HCT116 (cell line): Measurements from ENCODE around the gene UTS2R. TPM values are rescaled to one million over a fixed set of nuclear protein-coding genes. Genes with fewer than 3 reads are reported as not detected.

ENCODE experiments used
- ATAC-seq: fragments of 200-7000 bp; cut with Tn5 transposase; 2 replicates; pipeline ENCODE4 v1.9.1; 2020; ENCODE audit warnings: mild to moderate bottlenecking, moderate library complexity
- BruUV-seq: library from RNA; stranded (reverse); fragments of 400-500 nt; replicated peaks from 2 replicates; lab custom pipeline; 2021; lab: Mats Ljungman, UMichigan
- CTCF ChIA-PET: fragments of 300-600 bp; sonication (Branson Sonifier 250); formaldehyde crosslinking; loops from one replicate; lab custom pipeline; 2021; ENCODE audit warnings: antibody characterized with exemption; lab: Charles Lee
- POLR2A ChIA-PET: fragments of 300-600, 350-600 bp; sonication (Branson Sonifier 250); formaldehyde crosslinking; loops from one replicate; lab custom pipeline; 2021; ENCODE audit warnings: antibody characterized with exemption; lab: Charles Lee
- RAD21 ChIA-PET, 2 experiments: fragments of 300-600 bp; sonication (Branson Sonifier 250); formaldehyde crosslinking; loops; one replicate each; lab custom pipeline; 2023; ENCODE audit warnings: low total read pairs in 2 of 2; ENCODE audit not compliant: uncharacterized antibody in 2 of 2, unreplicated experiment in 2 of 2, low non-redundant PET in 1 of 2; lab: Charles Lee
- DNase-seq: peaks from one replicate; pipeline ENCODE4 v3.0.0-alpha.2; 2010; ENCODE audit warnings: low read depth, low spot score
- H2AFZ ChIP-seq: fragments of 200-600 bp; shearing (Covaris generic), sonication (generic); 2 replicates; pipeline ENCODE4 v1.6.1; 2017; ENCODE audit warnings: low read depth, mixed run types, mixed read lengths, antibody characterized with exemption, low read length; ENCODE audit not compliant: poor library complexity, severe bottlenecking
- H3K27ac ChIP-seq: 2 replicates; pipeline ENCODE4 v1.5.1; 2012; ENCODE audit warnings: low read depth, low read length
- H3K27me3 ChIP-seq: fragments of 200-600 bp; sonication (generic); 2 replicates; pipeline ENCODE4 v1.6.1; 2016; ENCODE audit warnings: mixed run types, low read length, mixed read lengths; ENCODE audit not compliant: insufficient read depth
- H3K36me3 ChIP-seq, 2 experiments: fragments of 200-500 bp in 1 of 2; fragments of 200-600 bp in 1 of 2; sonication (Bioruptor generic) in 1 of 2; sonication (generic) in 1 of 2; 2 replicates each; pipeline versions ENCODE4 v1.5.1 to v1.6.1; 2014 to 2016; ENCODE audit warnings: low read length in 2 of 2, inconsistent platforms in 1 of 2, mixed read lengths in 1 of 2, mixed run types in 1 of 2; ENCODE audit not compliant: insufficient read depth in 2 of 2, control insufficient read depth in 1 of 2
- H3K4me1 ChIP-seq, 2 experiments: fragments of 200-600 bp in 1 of 2; sonication (generic) in 1 of 2; 2 replicates each; pipeline versions ENCODE4 v1.5.1 to v1.6.1; 2012 to 2017; ENCODE audit warnings: low read length in 2 of 2, inconsistent platforms in 1 of 2, mild to moderate bottlenecking in 1 of 2, mixed read lengths in 1 of 2, mixed run types in 1 of 2, moderate library complexity in 1 of 2; ENCODE audit not compliant: insufficient read depth in 2 of 2, control insufficient read depth in 1 of 2
- H3K4me2 ChIP-seq: fragments of 200-600 bp; sonication (generic); 2 replicates; pipeline ENCODE4 v1.6.1; 2017; ENCODE audit warnings: mixed run types, low read length, mixed read lengths
- H3K4me3 ChIP-seq, 2 experiments: fragments of 200-600 bp in 1 of 2; sonication (generic) in 1 of 2; replicated peaks in 1 of 2; 2 replicates each; pipeline ENCODE4 v1.5.1; 2011 to 2016; ENCODE audit warnings: low read length in 2 of 2, control low read depth in 1 of 2, low read depth in 1 of 2, mild to moderate bottlenecking in 1 of 2, mixed read lengths in 1 of 2, mixed run types in 1 of 2
- H3K79me2 ChIP-seq: fragments of 200-600 bp; sonication (generic); 2 replicates; pipeline ENCODE4 v1.6.1; 2017; ENCODE audit warnings: mild to moderate bottlenecking, mixed run types, low read length, moderate library complexity, mixed read lengths; ENCODE audit not compliant: insufficient read depth
- H3K9ac ChIP-seq: fragments of 200-600 bp; sonication (generic); 2 replicates; pipeline ENCODE4 v1.6.1; 2016; ENCODE audit warnings: low read length, mixed read lengths
- H3K9me2 ChIP-seq: fragments of 200-600 bp; sonication (generic), shearing (Covaris generic); 2 replicates; pipeline ENCODE4 v1.6.1; 2017; ENCODE audit warnings: mixed run types, mild to moderate bottlenecking, moderate library complexity; ENCODE audit not compliant: insufficient read depth
- H3K9me3 ChIP-seq, 2 experiments: fragments of 200-500 bp in 1 of 2; fragments of 200-600 bp in 1 of 2; sonication (Bioruptor generic) in 1 of 2; sonication (generic) in 1 of 2; 2 replicates each; pipeline ENCODE4 v1.6.1; 2014 to 2017; ENCODE audit warnings: low read length in 2 of 2, mixed read lengths in 2 of 2, inconsistent platforms in 1 of 2, low read depth in 1 of 2, mild to moderate bottlenecking in 1 of 2, mixed run types in 1 of 2, moderate library complexity in 1 of 2; ENCODE audit not compliant: control insufficient read depth in 1 of 2, insufficient read depth in 1 of 2
- H4K20me1 ChIP-seq: fragments of 200-600 bp; sonication (generic), shearing (Covaris generic); 2 replicates; pipeline ENCODE4 v1.6.1; 2017; ENCODE audit warnings: mixed run types, mild to moderate bottlenecking, moderate library complexity; ENCODE audit not compliant: insufficient read depth
- CBX3 ChIP-seq: IDR thresholded peaks from 2 replicates; pipeline ENCODE4 v1.6.1; 2012; ENCODE audit warnings: low read depth
- CEBPB ChIP-seq: IDR thresholded peaks from 2 replicates; pipeline ENCODE4 v1.6.1; 2012; ENCODE audit warnings: low read depth
- CTCF ChIP-seq, 3 experiments: fragments of 200-600 bp in 1 of 3; sonication (generic) in 1 of 3; IDR thresholded peaks in 2 of 3; conservative IDR thresholded peaks in 1 of 3; 2 replicates each; pipeline ENCODE4 v1.5.1; 2012 to 2017; ENCODE audit warnings: low read depth in 2 of 3, low read length in 2 of 3, antibody characterized with exemption in 1 of 3, borderline replicate concordance in 1 of 3, control low read depth in 1 of 3, mild to moderate bottlenecking in 1 of 3, mixed read lengths in 1 of 3, mixed run types in 1 of 3, moderate library complexity in 1 of 3; ENCODE audit not compliant: insufficient read depth in 1 of 3
- ELF1 ChIP-seq: IDR thresholded peaks from 2 replicates; pipeline ENCODE4 v1.6.1; 2012; ENCODE audit warnings: low read depth, borderline replicate concordance
- EZH2 ChIP-seq: fragments of 200-600 bp; sonication (generic); IDR thresholded peaks from 2 replicates; pipeline ENCODE4 v1.6.1; 2017; ENCODE audit warnings: antibody characterized with exemption, mixed run types
- JUND ChIP-seq: IDR thresholded peaks from 2 replicates; pipeline ENCODE4 v1.6.1; 2012
- SIN3A ChIP-seq: IDR thresholded peaks from 2 replicates; pipeline ENCODE4 v1.6.1; 2012; ENCODE audit warnings: low read depth
- SP1 ChIP-seq: IDR thresholded peaks from 2 replicates; pipeline ENCODE4 v1.6.1; 2012; ENCODE audit warnings: low read depth
- TCF7L2 ChIP-seq: IDR thresholded peaks from 2 replicates; pipeline ENCODE4 v1.7.0; 2011; ENCODE audit warnings: borderline replicate concordance, inconsistent platforms; ENCODE audit not compliant: insufficient read depth, insufficient read length; ENCODE audit errors: extremely low read depth
- YY1 ChIP-seq: IDR thresholded peaks from 2 replicates; pipeline ENCODE4 v1.6.1; 2011; ENCODE audit warnings: low read length, low read depth, moderate library complexity, mild to moderate bottlenecking; ENCODE audit not compliant: insufficient replicate concordance; ENCODE audit errors: extremely low read depth
- ZBTB33 ChIP-seq: IDR thresholded peaks from 2 replicates; pipeline ENCODE4 v1.6.1; 2011; ENCODE audit warnings: mild to moderate bottlenecking, low read length, moderate library complexity; ENCODE audit not compliant: insufficient replicate concordance; ENCODE audit errors: extremely low read depth
- ZNF274 ChIP-seq: fragments of 200-500 bp; sonication (Bioruptor generic); IDR thresholded peaks from 2 replicates; pipeline ENCODE4 v1.6.1; 2014; ENCODE audit warnings: mild to moderate bottlenecking, low read depth, low read length, inconsistent platforms
- intact Hi-C: fragments of 100-400 bp; cut with micrococcal nuclease; formaldehyde crosslinking; loops from 2 replicates; pipeline ENCODE4 v1.10.0; 2022
- total RNA-seq: library from RNA; stranded (reverse); gene quantifications from one replicate; pipeline ENCODE4 v1.2.1, GENCODE V29; 2021; ENCODE audit not compliant: unreplicated experiment
- TF ChIP-seq, protein P1 (sequence below): IDR thresholded peaks from 2 replicates; pipeline ENCODE4 v1.6.1; 2012; ENCODE audit warnings: low read depth

Gene UTS2R
- total RNA-seq, 1 experiment from 2014 or later: not detected

DNA sequence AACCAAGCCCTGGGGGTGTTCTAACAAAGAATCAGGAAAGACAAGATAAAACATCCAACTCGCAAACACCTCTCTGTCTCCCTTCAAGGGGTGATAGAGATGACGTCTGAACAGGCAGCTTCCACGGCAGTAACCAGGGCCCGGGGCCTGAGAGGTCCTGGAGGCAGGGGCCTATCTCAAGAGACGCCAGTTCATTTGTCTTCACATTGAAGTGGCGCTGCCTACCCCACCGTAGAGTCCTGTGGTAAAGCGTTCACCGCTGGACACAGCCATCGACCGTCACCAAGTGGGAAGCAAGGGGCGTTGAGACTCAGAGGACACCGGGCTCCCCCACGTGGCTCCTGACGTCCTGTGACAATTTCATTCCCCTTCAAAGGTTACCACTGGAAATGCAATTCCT, 21.4 kb downstream of the UTS2R start:
- TF ChIP-seq SIN3A: no peak
- no peak for TF ChIP-seq ZBTB33
- TF ChIP-seq CEBPB: no peak
- no peak for TF ChIP-seq CBX3
- TF ChIP-seq TCF7L2: no peak
- no peak for TF ChIP-seq SP1
- no peak overlapping the region for H3K9ac ChIP-seq
- H3K9me2 ChIP-seq: no peaks in the 10 kb centered on the region
- DNase-seq (no peak), ATAC-seq (no peak)
- intact Hi-C loops: no loop called here
- H3K79me2 ChIP-seq: no peaks in the 10 kb centered on the region
- H3K27ac ChIP-seq: no peak overlapping the region
- no peak overlapping the region for H2AFZ ChIP-seq
- H3K36me3 ChIP-seq: no peaks in the 10 kb centered on the region
- H3K9me3 ChIP-seq: no peaks in the 10 kb centered on the region
- H4K20me1 ChIP-seq: no peaks in the 10 kb centered on the region
- H3K27me3 ChIP-seq: no peaks in the 10 kb centered on the region
- RAD21 ChIA-PET: no interaction called here
- BruUV-seq: no TSS peak
- H3K4me1 ChIP-seq: peaks cover 0 to 15% of the 10 kb centered on the region in 2 experiments; a peak in 3 of 4 replicates
- CTCF ChIA-PET: no interaction called here
- POLR2A ChIA-PET: no interaction called here
- no peak overlapping the region for H3K4me3 ChIP-seq
- H3K4me2 ChIP-seq: no peak overlapping the region

GRCh38 chr17:82394278-82394677, 22.7 kb downstream of the UTS2R start:
- no peaks in the 10 kb centered on the region for H3K36me3 ChIP-seq
- no peak overlapping the region for H3K4me3 ChIP-seq
- no peak overlapping the region for H3K27ac ChIP-seq
- ChIA-PET CTCF (no interaction called here), POLR2A (no interaction called here), RAD21 (no interaction called here)
- H3K9me3 ChIP-seq: no peaks in the 10 kb centered on the region
- no TSS peak for BruUV-seq
- H3K4me1 ChIP-seq: peaks cover 0 to 11% of the 10 kb centered on the region in 2 experiments; a peak in 2 of 4 replicates
- no peak for DNase-seq
- no peak overlapping the region for H2AFZ ChIP-seq
- H3K9me2 ChIP-seq: no peaks in the 10 kb centered on the region
- H3K27me3 ChIP-seq: no peaks in the 10 kb centered on the region
- H3K4me2 ChIP-seq: no peak overlapping the region
- no peak overlapping the region for H3K9ac ChIP-seq
- H3K79me2 ChIP-seq: no peaks in the 10 kb centered on the region
- intact Hi-C loops: no loop called here
- H4K20me1 ChIP-seq: no peaks in the 10 kb centered on the region
- ATAC-seq: no peak
- TF ChIP-seq SIN3A (no peak), ELF1 (no peak), EZH2 (no peak), CEBPB (no peak), YY1 (no peak), ZNF274 (no peak), JUND (no peak), CTCF (IDR thresholded peaks at IDR 0.05 in 2 of 3, conservative IDR thresholded peaks at IDR 0.05 in 1 of 3; ENCODE audit: borderline replicate concordance in 1 of 3, insufficient read depth in 1 of 3, low read depth in 2 of 3, low read length in 2 of 3) (no peak)
- TF ChIP-seq, protein P1, sequence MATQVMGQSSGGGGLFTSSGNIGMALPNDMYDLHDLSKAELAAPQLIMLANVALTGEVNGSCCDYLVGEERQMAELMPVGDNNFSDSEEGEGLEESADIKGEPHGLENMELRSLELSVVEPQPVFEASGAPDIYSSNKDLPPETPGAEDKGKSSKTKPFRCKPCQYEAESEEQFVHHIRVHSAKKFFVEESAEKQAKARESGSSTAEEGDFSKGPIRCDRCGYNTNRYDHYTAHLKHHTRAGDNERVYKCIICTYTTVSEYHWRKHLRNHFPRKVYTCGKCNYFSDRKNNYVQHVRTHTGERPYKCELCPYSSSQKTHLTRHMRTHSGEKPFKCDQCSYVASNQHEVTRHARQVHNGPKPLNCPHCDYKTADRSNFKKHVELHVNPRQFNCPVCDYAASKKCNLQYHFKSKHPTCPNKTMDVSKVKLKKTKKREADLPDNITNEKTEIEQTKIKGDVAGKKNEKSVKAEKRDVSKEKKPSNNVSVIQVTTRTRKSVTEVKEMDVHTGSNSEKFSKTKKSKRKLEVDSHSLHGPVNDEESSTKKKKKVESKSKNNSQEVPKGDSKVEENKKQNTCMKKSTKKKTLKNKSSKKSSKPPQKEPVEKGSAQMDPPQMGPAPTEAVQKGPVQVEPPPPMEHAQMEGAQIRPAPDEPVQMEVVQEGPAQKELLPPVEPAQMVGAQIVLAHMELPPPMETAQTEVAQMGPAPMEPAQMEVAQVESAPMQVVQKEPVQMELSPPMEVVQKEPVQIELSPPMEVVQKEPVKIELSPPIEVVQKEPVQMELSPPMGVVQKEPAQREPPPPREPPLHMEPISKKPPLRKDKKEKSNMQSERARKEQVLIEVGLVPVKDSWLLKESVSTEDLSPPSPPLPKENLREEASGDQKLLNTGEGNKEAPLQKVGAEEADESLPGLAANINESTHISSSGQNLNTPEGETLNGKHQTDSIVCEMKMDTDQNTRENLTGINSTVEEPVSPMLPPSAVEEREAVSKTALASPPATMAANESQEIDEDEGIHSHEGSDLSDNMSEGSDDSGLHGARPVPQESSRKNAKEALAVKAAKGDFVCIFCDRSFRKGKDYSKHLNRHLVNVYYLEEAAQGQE: no peak
